ENCODE results near the gene UBE4B. TPM values are rescaled to one million over a fixed set of nuclear protein-coding genes. Genes with fewer than 3 reads are reported as not detected.

The UBE4B gene
- total RNA-seq, 2 experiments from 2014 or later, result 31.6 to 33.4 TPM

- Mint-ChIP-seq H3K9me3 (no peaks in the 10 kb centered on the region), H3K27ac (no peak overlapping the region), H3K36me3 (peaks cover 9% of the 10 kb centered on the region), H3K4me1 (peaks cover 3% of the 10 kb centered on the region), H3K4me3 (no peak overlapping the region), H3K27me3 (no peaks in the 10 kb centered on the region)
- DNase-seq (no peak), ATAC-seq (ENCODE audit: low read depth) (no peak)
- POLR2A ChIA-PET, result no interaction called here
Measured at GRCh38 chr1:10050611-10051010, 17.9 kb downstream of the UBE4B start.

GRCh38 chr1:10051656-10052055, 18.9 kb downstream of the UBE4B start:
- POLR2A ChIA-PET, result no interaction called here
- H3K4me3 Mint-ChIP-seq, result no peak overlapping the region
- no peaks in the 10 kb centered on the region for H3K9me3 Mint-ChIP-seq
- H3K27ac Mint-ChIP-seq, result no peak overlapping the region
- no peak for ATAC-seq (ENCODE audit: low read depth)
- no peak for DNase-seq
- H3K27me3 Mint-ChIP-seq, result no peaks in the 10 kb centered on the region
- peaks cover 9% of the 10 kb centered on the region for H3K36me3 Mint-ChIP-seq
- peaks cover 3% of the 10 kb centered on the region for H3K4me1 Mint-ChIP-seq

- POLR2A ChIA-PET, result no interaction called here
- DNase-seq, result no peak
- no peak overlapping the region for H3K27ac Mint-ChIP-seq
- peaks cover 3% of the 10 kb centered on the region for H3K4me1 Mint-ChIP-seq
- peaks cover 9% of the 10 kb centered on the region for H3K36me3 Mint-ChIP-seq
- no peak overlapping the region for H3K4me3 Mint-ChIP-seq
- H3K27me3 Mint-ChIP-seq, result no peaks in the 10 kb centered on the region
- no peaks in the 10 kb centered on the region for H3K9me3 Mint-ChIP-seq
- no peak for ATAC-seq (ENCODE audit: low read depth)
Measured at GRCh38 chr1:10052347-10052746, 19.6 kb downstream of the UBE4B start.

GRCh38 chr1:10054465-10054864, 21.7 kb downstream of the UBE4B start:
- ATAC-seq (ENCODE audit: low read depth), result no peak
- Mint-ChIP-seq H3K27ac (no peak overlapping the region), H3K36me3 (peaks cover 6% of the 10 kb centered on the region), H3K9me3 (no peaks in the 10 kb centered on the region), H3K4me3 (no peak overlapping the region), H3K27me3 (no peaks in the 10 kb centered on the region), H3K4me1 (no peaks in the 10 kb centered on the region)
- POLR2A ChIA-PET, result interaction anchor here (0.7 kb wide), 1 partner anchor 104 kb away, joined by 4 read pairs; no protein-coding TSS in a partner anchor
- DNase-seq, result no peak

DNA sequence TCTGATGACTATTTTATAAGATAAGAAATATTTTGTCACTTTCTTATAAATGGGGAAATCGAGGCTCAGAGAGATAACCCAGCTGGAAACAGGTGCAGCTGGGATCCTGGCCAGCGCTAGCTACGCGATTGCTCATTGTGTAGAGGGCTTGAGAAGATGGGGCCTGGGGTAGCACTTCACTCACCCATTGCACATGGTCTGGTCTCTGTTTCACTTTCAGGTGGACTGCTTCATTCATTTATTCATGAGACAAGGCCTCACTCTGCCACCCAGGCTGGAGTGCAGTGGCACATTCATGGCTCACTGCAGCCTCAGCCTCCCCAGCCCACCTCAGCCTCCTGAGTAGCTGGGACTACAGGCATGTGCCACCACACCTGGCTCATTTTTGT, 23.8 kb downstream of the UBE4B start:
- POLR2A ChIA-PET, result no interaction called here
- H3K4me3 Mint-ChIP-seq, result no peak overlapping the region
- DNase-seq (no peak), ATAC-seq (ENCODE audit: low read depth) (no peak)
- H3K27me3 Mint-ChIP-seq, result no peaks in the 10 kb centered on the region
- H3K4me1 Mint-ChIP-seq, result no peaks in the 10 kb centered on the region
- H3K36me3 Mint-ChIP-seq, result peaks cover 5% of the 10 kb centered on the region
- no peak overlapping the region for H3K27ac Mint-ChIP-seq
- H3K9me3 Mint-ChIP-seq, result no peaks in the 10 kb centered on the region

GRCh38 chr1:10057343-10057742, 24.6 kb downstream of the UBE4B start:
- POLR2A ChIA-PET, result interaction anchor here (0.6 kb wide), 1 partner anchor 32 kb away, joined by 5 read pairs; no protein-coding TSS in a partner anchor
- Mint-ChIP-seq H3K4me3 (no peak overlapping the region), H3K9me3 (no peaks in the 10 kb centered on the region), H3K4me1 (no peaks in the 10 kb centered on the region), H3K27me3 (no peaks in the 10 kb centered on the region), H3K27ac (no peak overlapping the region), H3K36me3 (peaks cover 5% of the 10 kb centered on the region)
- DNase-seq (no peak), ATAC-seq (ENCODE audit: low read depth) (no peak)

DNA sequence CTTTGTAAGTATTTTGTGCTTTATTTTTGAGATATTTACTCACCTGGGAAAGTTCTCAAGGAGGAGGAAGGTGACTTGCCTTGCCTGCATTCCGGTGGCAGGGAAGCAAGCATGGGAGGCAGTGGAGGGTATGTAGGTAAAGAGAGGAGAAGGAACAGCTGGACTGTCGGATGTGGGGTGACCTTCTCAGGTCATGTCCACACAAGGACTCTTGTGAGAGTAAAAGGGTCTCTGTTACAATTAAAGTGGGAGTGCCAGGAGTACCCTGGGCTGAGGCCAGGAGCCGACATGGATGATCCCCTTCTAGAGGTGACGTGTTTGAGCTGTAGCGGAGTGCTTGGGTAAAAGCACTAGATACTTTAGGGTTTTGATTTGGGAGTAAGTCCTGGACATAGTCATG, 25.0 kb downstream of the UBE4B start:
- POLR2A ChIA-PET, result interaction anchor here (0.6 kb wide), 1 partner anchor 32 kb away, joined by 5 read pairs; no protein-coding TSS in a partner anchor

DNA sequence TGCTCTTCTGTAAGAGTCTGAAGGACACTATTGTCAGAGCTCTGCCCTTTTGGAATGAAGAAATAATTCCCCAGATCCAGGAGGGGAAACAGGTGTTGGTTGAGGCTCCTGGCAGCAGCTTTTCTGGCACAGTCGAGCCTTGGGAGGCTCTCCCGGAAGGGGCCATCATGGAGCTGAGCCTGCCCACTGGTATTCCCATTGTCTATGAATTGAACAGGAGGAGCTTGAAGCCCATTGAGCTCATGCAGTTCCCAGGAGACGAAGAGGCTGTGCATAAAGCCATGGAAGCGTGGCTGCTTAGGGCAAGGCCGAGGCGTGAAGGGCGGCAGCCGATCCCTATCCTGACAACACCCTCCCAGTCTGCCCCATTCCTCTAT, 26.6 kb downstream of the UBE4B start:
- no peak overlapping the region for H3K27ac Mint-ChIP-seq
- POLR2A ChIA-PET, result no interaction called here
- no peak for DNase-seq
- H3K27me3 Mint-ChIP-seq, result no peaks in the 10 kb centered on the region
- peaks cover 1% of the 10 kb centered on the region for H3K36me3 Mint-ChIP-seq
- H3K9me3 Mint-ChIP-seq, result no peaks in the 10 kb centered on the region
- peaks cover 6% of the 10 kb centered on the region for H3K4me1 Mint-ChIP-seq
- H3K4me3 Mint-ChIP-seq, result no peak overlapping the region
- no peak for ATAC-seq (ENCODE audit: low read depth)

More for the DNA sequence above, 25.0 kb downstream of the UBE4B start:
- ATAC-seq (ENCODE audit: low read depth) (no peak), DNase-seq (no peak)
- no peak overlapping the region for H3K4me3 Mint-ChIP-seq
- H3K9me3 Mint-ChIP-seq, result no peaks in the 10 kb centered on the region
- no peaks in the 10 kb centered on the region for H3K4me1 Mint-ChIP-seq
- no peak overlapping the region for H3K27ac Mint-ChIP-seq
- peaks cover 5% of the 10 kb centered on the region for H3K36me3 Mint-ChIP-seq
- no peaks in the 10 kb centered on the region for H3K27me3 Mint-ChIP-seq

DNA sequence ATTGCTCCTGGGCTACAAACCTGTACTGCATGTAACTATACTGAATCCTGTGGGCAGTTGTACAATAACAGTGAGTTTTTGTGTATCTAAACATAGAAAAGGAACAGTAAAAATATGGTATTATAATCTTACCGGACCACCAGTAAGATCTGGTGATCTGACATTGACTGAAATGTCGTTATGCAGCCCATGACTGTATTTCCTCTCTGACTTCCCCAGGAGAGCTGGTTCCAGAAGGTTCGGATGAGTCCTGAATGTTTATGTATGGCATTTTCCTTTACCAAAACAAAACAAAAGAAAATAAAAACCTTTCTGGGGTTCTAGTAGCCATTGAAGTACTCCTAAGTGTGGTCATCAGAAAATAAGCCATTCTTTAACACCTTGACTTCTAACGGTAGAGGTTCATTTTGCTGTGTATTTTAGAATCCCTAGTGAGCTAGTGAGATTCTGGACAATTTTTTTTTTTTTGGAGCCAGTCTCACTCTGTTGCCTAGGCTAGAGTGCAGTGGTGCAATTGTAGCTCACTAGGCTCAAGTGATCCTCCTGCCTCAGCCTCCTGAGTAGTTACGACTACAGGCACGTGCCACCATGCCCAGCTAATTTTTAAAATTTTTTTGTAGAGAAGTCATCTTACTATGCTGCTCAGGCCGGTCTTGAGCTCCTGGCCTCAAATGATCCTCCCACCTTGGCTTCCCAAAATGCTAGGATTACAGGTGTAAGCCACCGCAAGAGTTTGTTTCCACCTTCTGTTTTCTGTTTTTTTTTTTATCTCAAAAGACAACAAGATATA, 27.7 kb downstream of the UBE4B start:
- Mint-ChIP-seq H3K27ac (no peak overlapping the region), H3K27me3 (no peaks in the 10 kb centered on the region), H3K9me3 (no peaks in the 10 kb centered on the region), H3K36me3 (no peaks in the 10 kb centered on the region), H3K4me1 (peaks cover 11% of the 10 kb centered on the region), H3K4me3 (no peak overlapping the region)
- POLR2A ChIA-PET, result no interaction called here
- DNase-seq (no peak), ATAC-seq (ENCODE audit: low read depth) (no peak)

DNA sequence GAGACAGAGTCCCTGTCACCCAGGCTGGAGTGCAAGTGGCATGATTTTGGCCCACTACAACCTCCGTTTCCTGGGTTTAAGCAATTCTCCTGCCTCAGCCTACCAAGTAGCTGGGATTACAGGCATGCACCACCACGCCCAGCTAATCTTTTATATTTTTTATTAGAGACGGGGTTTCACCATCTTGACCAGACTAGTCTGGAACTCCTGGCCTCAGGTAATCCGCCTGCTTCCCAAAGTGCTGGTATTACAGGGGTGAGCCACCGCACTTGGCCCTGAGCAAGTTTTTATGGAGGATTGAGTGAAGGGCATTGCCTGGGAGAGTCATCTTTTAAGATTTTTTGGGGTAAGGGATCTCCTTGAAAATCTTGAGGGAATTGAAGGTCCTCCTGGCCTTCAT, 28.5 kb downstream of the UBE4B start:
- Mint-ChIP-seq H3K4me3 (no peak overlapping the region), H3K27me3 (no peaks in the 10 kb centered on the region), H3K9me3 (no peaks in the 10 kb centered on the region), H3K36me3 (no peaks in the 10 kb centered on the region), H3K4me1 (peaks cover 11% of the 10 kb centered on the region), H3K27ac (no peak overlapping the region)
- DNase-seq (no peak), ATAC-seq (ENCODE audit: low read depth) (no peak)
- POLR2A ChIA-PET, result no interaction called here

DNA sequence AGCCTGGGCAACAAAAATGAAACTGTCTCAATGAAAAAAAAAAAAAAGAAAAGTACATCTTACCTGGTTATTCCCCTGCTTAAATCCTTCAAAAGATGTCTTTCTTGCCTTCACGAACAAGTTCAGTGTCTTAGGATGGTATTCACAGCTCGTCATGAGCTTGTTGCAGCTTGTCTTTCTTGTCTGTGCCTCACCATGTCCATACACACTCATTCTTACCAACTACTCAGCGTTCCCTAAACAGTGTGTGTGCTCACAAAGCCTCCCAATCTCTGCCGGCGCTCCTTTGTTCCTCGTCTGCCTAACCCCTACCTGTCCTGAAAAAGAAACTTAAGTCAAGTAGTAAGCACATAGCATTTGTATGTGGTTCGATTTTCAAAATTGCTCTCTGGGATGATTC, 31.1 kb downstream of the UBE4B start:
- DNase-seq (no peak), ATAC-seq (ENCODE audit: low read depth) (no peak)
- no peaks in the 10 kb centered on the region for H3K9me3 Mint-ChIP-seq
- no peak overlapping the region for H3K4me3 Mint-ChIP-seq
- H3K27ac Mint-ChIP-seq, result no peak overlapping the region
- H3K27me3 Mint-ChIP-seq, result no peaks in the 10 kb centered on the region
- peaks cover 13% of the 10 kb centered on the region for H3K4me1 Mint-ChIP-seq
- H3K36me3 Mint-ChIP-seq, result no peaks in the 10 kb centered on the region
- POLR2A ChIA-PET, result no interaction called here

- H3K9me3 Mint-ChIP-seq, result no peaks in the 10 kb centered on the region
- peaks cover 13% of the 10 kb centered on the region for H3K4me1 Mint-ChIP-seq
- POLR2A ChIA-PET, result no interaction called here
- no peaks in the 10 kb centered on the region for H3K27me3 Mint-ChIP-seq
- DNase-seq (no peak), ATAC-seq (ENCODE audit: low read depth) (no peak)
- no peak overlapping the region for H3K27ac Mint-ChIP-seq
- no peak overlapping the region for H3K4me3 Mint-ChIP-seq
- no peaks in the 10 kb centered on the region for H3K36me3 Mint-ChIP-seq
Measured at GRCh38 chr1:10064416-10065343, 31.9 kb downstream of the UBE4B start.

GRCh38 chr1:10065344-10065685, 32.6 kb downstream of the UBE4B start:
- no peaks in the 10 kb centered on the region for H3K36me3 Mint-ChIP-seq
- no peak overlapping the region for H3K27ac Mint-ChIP-seq
- POLR2A ChIA-PET, result no interaction called here
- ATAC-seq (ENCODE audit: low read depth), result no peak
- no peak for DNase-seq
- H3K4me1 Mint-ChIP-seq, result peaks cover 13% of the 10 kb centered on the region
- no peak overlapping the region for H3K4me3 Mint-ChIP-seq
- no peaks in the 10 kb centered on the region for H3K27me3 Mint-ChIP-seq
- no peaks in the 10 kb centered on the region for H3K9me3 Mint-ChIP-seq

DNA sequence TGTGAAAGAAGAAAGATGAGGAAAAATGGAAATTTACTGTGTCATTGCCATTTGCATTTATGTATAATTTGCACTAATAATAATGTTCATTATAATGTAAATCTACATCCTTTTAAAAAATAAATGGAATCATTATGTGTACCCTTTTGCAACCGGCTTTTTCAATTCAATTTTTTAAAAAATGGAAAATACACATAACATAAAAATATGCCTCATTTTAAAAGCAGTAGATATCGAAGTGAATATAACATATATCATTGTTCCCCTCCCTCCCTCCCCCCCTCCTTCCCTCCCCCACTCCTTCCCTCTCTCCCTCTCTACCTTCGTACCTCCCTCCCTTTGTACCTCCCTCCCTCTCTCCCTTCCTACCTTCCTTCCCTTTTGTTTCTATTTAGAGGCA, 33.0 kb downstream of the UBE4B start:
- POLR2A ChIA-PET, result no interaction called here
- Mint-ChIP-seq H3K36me3 (no peaks in the 10 kb centered on the region), H3K9me3 (no peaks in the 10 kb centered on the region), H3K27me3 (no peaks in the 10 kb centered on the region), H3K27ac (no peak overlapping the region), H3K4me3 (no peak overlapping the region), H3K4me1 (peaks cover 13% of the 10 kb centered on the region)
- DNase-seq (no peak), ATAC-seq (ENCODE audit: low read depth) (no peak)
